HG03457 (cell line): ENCODE measurements around the gene RETREG1.
"Not testable (repeated sequence)": the region's sequence is repeated elsewhere in the genome, so short reads cannot be mapped to it uniquely, and the experiment has no call there.

Experiments
- ATAC-seq: cut with Tn5 transposase; IDR thresholded peaks from one replicate; pipeline ENCODE4 v1.9.1; 2021; ENCODE audit warnings: moderate number of reproducible peaks; ENCODE audit not compliant: unreplicated experiment

The RETREG1 gene

GRCh38 chr5:16557477-16557876, 59.3 kb downstream of the RETREG1 start:
- ATAC-seq, result no peak

- no peak for ATAC-seq
Measured at GRCh38 chr5:16554110-16554509, 62.7 kb downstream of the RETREG1 start.

- peak; percentile 64 for ATAC-seq
Measured at GRCh38 chr5:16552666-16553343, 64.0 kb downstream of the RETREG1 start.

- no peak for ATAC-seq
Measured at GRCh38 chr5:16551628-16552027, 65.2 kb downstream of the RETREG1 start.

- ATAC-seq, result peak; percentile 60
Measured at GRCh38 chr5:16550316-16550952, 66.4 kb downstream of the RETREG1 start.

GRCh38 chr5:16549491-16550206, 67.1 kb downstream of the RETREG1 start:
- no peak for ATAC-seq

GRCh38 chr5:16548812-16549211, 68.0 kb downstream of the RETREG1 start:
- no peak for ATAC-seq

GRCh38 chr5:16548115-16548514, 68.7 kb downstream of the RETREG1 start:
- no peak for ATAC-seq

- no peak for ATAC-seq
Measured at GRCh38 chr5:16547200-16547842, 69.5 kb downstream of the RETREG1 start.

- ATAC-seq, result no peak
Measured at GRCh38 chr5:16546732-16547131, 70.1 kb downstream of the RETREG1 start.

GRCh38 chr5:16544607-16545374, 72.0 kb downstream of the RETREG1 start:
- ATAC-seq, result no peak

GRCh38 chr5:16543206-16543605, 73.6 kb downstream of the RETREG1 start:
- not testable (repeated sequence) for ATAC-seq

GRCh38 chr5:16542236-16542635, 74.6 kb downstream of the RETREG1 start:
- ATAC-seq, result no peak

- not testable (repeated sequence) for ATAC-seq
Measured at GRCh38 chr5:16541592-16541991, 75.2 kb downstream of the RETREG1 start.

GRCh38 chr5:16540421-16540820, 76.4 kb downstream of the RETREG1 start:
- ATAC-seq, result no peak

GRCh38 chr5:16539169-16539666, 77.6 kb downstream of the RETREG1 start:
- ATAC-seq, result no peak

GRCh38 chr5:16538006-16538405, 78.8 kb downstream of the RETREG1 start:
- no peak for ATAC-seq

GRCh38 chr5:16536818-16537217, 80.0 kb downstream of the RETREG1 start:
- ATAC-seq, result no peak

GRCh38 chr5:16536246-16536645, 80.6 kb downstream of the RETREG1 start:
- no peak for ATAC-seq

- ATAC-seq, result no peak
Measured at GRCh38 chr5:16534280-16534679, 82.5 kb downstream of the RETREG1 start.
